Activated CD4-positive, alpha-beta T cell treated with anti-CD3 and anti-CD28 coated beads for 36 hours (primary cell): ENCODE results near the gene WNT8A. TPM values are rescaled to one million over a fixed set of nuclear protein-coding genes. Genes with fewer than 3 reads are reported as not detected.

Experiments
- ATAC-seq: fragments of 200-7000 bp; cut with Tn5 transposase; one replicate; pipeline ENCODE4 v1.10.0; 2021; ENCODE audit warnings: mild to moderate bottlenecking, moderate library complexity
- CTCF ChIA-PET: fragments of 350-600 bp; sonication (Branson Sonifier 250); formaldehyde crosslinking; loops from one replicate; lab custom pipeline; 2021; ENCODE audit warnings: antibody characterized with exemption; lab: Charles Lee
- POLR2A ChIA-PET: fragments of 350-600 bp; sonication (Branson Sonifier 250); formaldehyde crosslinking; loops from one replicate; lab custom pipeline; 2021; ENCODE audit warnings: antibody characterized with exemption, inconsistent platforms; lab: Charles Lee
- DNase-seq: peaks from one replicate; pipeline ENCODE4 v3.0.0-alpha.2; 2020
- H3K27ac Mint-ChIP-seq: one replicate; pipeline ENCODE4 v1.8.0; 2021; ENCODE audit warnings: mixed read lengths
- H3K27me3 Mint-ChIP-seq: one replicate; pipeline ENCODE4 v1.8.0; 2021; ENCODE audit warnings: mixed read lengths
- H3K36me3 Mint-ChIP-seq: one replicate; pipeline ENCODE4 v1.8.0; 2021; ENCODE audit warnings: low read depth, mixed read lengths
- H3K4me1 Mint-ChIP-seq: one replicate; pipeline ENCODE4 v1.8.0; 2021; ENCODE audit warnings: mixed read lengths
- H3K4me3 Mint-ChIP-seq: one replicate; pipeline ENCODE4 v1.8.0; 2021; ENCODE audit warnings: mild to moderate bottlenecking, moderate library complexity, mixed read lengths
- H3K9me3 Mint-ChIP-seq: one replicate; pipeline ENCODE4 v1.8.0; 2021; ENCODE audit warnings: low read depth, mixed read lengths
- intact Hi-C, 2 experiments: fragments of 100-400 bp; cut with DNase I in 1 of 2; cut with micrococcal nuclease in 1 of 2; formaldehyde crosslinking; loops; one replicate each; pipeline versions ENCODE4 v1.14.2 to v1.15.1; 2022 to 2024; cut with DNase I, micrococcal nuclease
- total RNA-seq, 2 experiments: library from RNA; stranded (reverse); gene quantifications; one replicate each; pipeline ENCODE4 v1.2.3, GENCODE V29; 2021

The WNT8A gene
- total RNA-seq, 2 experiments from 2014 or later, result not detected

DNA sequence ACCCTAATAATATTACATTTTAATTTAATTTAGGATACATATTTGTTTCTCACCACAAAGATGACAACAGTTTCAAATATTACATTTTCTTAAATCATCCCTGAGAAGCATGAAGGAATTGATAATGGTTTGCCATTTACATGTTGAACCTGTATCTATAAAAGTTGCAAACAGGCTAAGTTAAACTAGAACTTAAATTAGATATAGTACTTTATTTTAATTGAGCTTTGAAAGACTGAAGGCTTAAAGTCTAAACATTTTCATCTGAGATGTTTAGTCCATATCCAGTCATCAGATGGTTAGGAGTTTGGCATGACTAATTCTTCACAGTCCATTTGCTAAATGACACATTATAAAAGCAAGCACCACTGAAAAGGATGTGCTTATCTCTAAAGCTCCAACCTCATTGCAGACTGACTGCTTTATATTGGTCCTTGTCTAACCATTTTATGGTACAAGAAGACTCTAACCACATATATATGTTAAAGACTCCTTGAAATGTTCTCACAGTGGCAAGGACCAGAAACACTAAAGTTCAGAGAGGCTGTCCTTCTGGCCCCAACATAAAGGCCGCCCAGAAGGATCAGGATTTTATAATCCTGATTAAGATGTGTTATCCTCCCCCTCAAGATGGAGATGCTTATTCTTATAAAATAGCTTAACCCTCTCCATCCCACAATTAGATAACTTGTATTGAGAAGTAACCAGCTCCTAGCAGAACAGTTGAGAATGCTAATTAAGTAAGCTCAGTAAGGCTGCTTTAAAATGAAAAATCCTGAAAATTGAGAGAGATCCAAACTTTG, 25.8 kb downstream of the WNT8A start:
- DNase-seq (no peak), ATAC-seq (peak; percentile 47)
- ChIA-PET POLR2A (no interaction called here), CTCF (interaction anchor here (0.6 to 1.6 kb wide), 6 partner anchors 15 to 561 kb away, joined by 3 to 4 read pairs (median 3); no protein-coding TSS in a partner anchor)
- H3K27me3 Mint-ChIP-seq, result no peaks in the 10 kb centered on the region
- H3K36me3 Mint-ChIP-seq, result no peaks in the 10 kb centered on the region
- no peak overlapping the region for H3K27ac Mint-ChIP-seq
- no peaks in the 10 kb centered on the region for H3K4me1 Mint-ChIP-seq
- H3K4me3 Mint-ChIP-seq, result no peak overlapping the region
- no peaks in the 10 kb centered on the region for H3K9me3 Mint-ChIP-seq
- intact Hi-C loops, result no loop called here

DNA sequence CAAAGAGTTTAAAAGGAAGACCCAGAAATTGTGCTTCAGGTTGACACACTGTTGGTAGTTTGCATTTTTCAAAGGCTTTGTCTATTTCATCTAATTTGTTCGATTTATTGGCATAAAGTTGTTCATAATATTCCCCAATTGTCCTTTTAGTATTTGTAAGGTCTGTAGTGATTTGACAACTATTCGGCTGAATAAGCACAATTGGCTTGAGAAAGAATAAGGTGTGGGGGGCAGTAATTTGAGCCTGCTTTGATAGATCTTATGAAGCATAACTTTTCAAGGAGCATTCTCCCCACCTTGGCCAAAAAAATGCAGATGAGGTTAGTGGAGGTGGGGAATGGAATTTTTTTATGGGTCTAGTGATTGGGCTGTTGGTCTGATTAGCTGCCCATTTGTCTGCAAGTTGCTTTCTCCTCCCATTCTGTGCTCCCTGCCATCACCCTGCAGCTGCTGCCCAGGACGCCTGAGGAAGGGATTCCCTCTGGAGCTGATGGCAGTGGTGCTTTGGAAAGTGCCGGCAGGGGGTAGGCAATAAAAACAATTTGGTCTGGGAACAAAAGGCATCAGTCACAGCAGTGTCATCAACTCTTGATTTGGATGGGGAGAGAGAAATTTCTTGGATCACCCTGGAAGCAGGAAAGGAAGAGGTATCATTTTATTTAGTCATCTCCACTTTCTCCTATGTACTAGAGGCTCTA, 26.6 kb downstream of the WNT8A start:
- Mint-ChIP-seq H3K27me3 (no peaks in the 10 kb centered on the region), H3K9me3 (no peaks in the 10 kb centered on the region), H3K4me3 (no peak overlapping the region), H3K36me3 (no peaks in the 10 kb centered on the region), H3K4me1 (no peaks in the 10 kb centered on the region), H3K27ac (no peak overlapping the region)
- ChIA-PET CTCF (interaction anchor here (0.6 to 1.6 kb wide), 4 partner anchors 14 to 562 kb away, joined by 3 to 4 read pairs (median 4); no protein-coding TSS in a partner anchor), POLR2A (no interaction called here)
- no peak for ATAC-seq
- DNase-seq, result no peak
- intact Hi-C loops, result no loop called here

DNA sequence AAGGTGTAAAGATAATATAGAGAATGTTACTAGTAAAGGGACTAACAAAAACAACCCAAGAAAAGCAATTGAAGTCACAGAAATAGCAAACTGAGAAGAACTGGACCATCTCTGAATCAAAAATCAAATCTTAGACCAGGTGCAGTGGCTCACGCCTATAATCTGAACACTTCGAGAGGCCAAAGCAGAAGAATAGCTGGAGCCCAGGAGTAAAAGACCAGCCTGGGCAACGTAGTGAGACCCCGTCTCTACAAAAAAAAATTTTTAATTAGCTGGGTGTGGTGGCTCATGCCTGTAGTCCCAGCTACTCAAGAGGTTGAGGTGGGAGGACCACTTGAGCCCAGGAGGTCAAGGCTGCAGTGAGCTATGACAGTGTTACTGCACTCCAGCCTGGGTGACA, 27.3 kb downstream of the WNT8A start:
- Mint-ChIP-seq H3K27ac (no peak overlapping the region), H3K4me1 (no peaks in the 10 kb centered on the region), H3K27me3 (no peaks in the 10 kb centered on the region), H3K9me3 (no peaks in the 10 kb centered on the region), H3K36me3 (no peaks in the 10 kb centered on the region), H3K4me3 (no peak overlapping the region)
- POLR2A ChIA-PET, result no interaction called here
- ATAC-seq (no peak), DNase-seq (no peak)
- CTCF ChIA-PET, result interaction anchor here (0.7 to 1.6 kb wide), 4 partner anchors 8 to 482 kb away, joined by 3 to 4 read pairs (median 4); no protein-coding TSS in a partner anchor
- intact Hi-C loops, result no loop called here

DNA sequence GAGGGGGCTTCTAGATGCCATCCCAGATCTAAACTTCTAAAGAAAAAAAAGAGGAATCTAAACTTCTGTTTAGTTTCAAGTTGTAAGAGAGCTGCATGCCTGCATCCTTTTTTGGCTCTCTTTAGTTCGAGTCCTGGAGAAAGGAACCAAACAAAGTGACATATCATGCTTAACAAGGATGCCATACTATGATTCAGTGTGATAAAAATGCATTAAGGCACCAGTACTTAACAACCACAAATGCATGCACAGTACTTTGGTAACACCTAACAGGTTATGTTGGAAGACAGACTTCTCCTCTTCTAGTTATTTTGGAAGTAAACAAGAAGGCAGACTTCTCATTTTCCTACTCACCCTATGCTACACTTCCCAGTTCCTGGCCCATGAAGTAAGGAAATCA, 28.1 kb downstream of the WNT8A start:
- ATAC-seq (no peak), DNase-seq (no peak)
- CTCF ChIA-PET, result interaction anchor here (1.1 kb wide), 2 partner anchors 9 to 482 kb away, joined by 3 to 4 read pairs; no protein-coding TSS in a partner anchor
- Mint-ChIP-seq H3K36me3 (no peaks in the 10 kb centered on the region), H3K27ac (no peak overlapping the region), H3K4me1 (no peaks in the 10 kb centered on the region), H3K4me3 (no peak overlapping the region), H3K9me3 (peaks cover 2% of the 10 kb centered on the region), H3K27me3 (no peaks in the 10 kb centered on the region)
- intact Hi-C loops, result no loop called here
- POLR2A ChIA-PET, result no interaction called here

DNA sequence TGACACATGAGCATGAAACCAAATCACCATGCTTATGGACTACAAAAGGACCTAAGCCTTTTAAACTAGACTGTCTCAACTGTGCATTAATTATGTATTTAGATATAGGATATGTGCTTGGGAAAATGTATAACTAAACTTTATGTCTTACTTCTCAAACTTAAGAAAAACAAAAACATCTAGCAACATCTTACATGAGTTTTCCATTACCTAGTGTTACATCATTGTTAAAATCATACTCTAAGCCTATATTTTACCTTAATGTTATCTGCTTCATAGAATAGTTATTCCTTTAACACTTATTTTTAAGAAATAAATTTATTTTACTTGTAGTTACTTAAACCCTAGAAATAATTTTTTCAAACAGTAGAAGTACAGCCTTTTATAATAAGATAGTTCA, 31.4 kb downstream of the WNT8A start:
- H3K4me1 Mint-ChIP-seq, result no peaks in the 10 kb centered on the region
- ChIA-PET CTCF (no interaction called here), POLR2A (no interaction called here)
- intact Hi-C loops, result no loop called here
- H3K36me3 Mint-ChIP-seq, result no peaks in the 10 kb centered on the region
- no peak for ATAC-seq
- DNase-seq, result no peak
- H3K4me3 Mint-ChIP-seq, result no peak overlapping the region
- no peaks in the 10 kb centered on the region for H3K27me3 Mint-ChIP-seq
- no peak overlapping the region for H3K27ac Mint-ChIP-seq
- peaks cover 2% of the 10 kb centered on the region for H3K9me3 Mint-ChIP-seq

DNA sequence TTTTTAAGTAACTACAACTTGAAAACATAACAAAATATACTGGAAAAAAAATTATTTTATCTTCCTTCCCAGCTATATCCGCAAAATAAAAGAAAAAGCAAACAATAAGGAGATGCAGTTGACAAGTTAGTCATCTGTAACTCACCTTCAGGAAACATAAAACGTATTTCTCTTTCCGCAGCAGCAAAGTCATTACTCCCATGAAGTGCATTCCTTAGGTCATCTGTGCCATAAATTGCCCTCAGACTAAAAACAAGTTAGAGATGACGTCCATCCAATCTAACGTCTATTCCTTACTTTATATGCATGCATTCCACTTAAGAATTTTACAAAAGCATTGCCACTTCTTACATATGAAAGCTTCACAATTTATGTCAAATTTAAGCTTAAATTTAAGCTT, 44.5 kb downstream of the WNT8A start:
- ChIA-PET CTCF (interaction anchor here (0.7 to 8.1 kb wide), 4 partner anchors 18 to 499 kb away, joined by 3 to 127 read pairs (median 4); no protein-coding TSS in a partner anchor), POLR2A (no interaction called here)
- intact Hi-C loops, result no loop called here
- H3K9me3 Mint-ChIP-seq, result no peaks in the 10 kb centered on the region
- no peak for DNase-seq
- H3K27me3 Mint-ChIP-seq, result no peaks in the 10 kb centered on the region
- H3K27ac Mint-ChIP-seq, result no peak overlapping the region
- H3K36me3 Mint-ChIP-seq, result no peaks in the 10 kb centered on the region
- ATAC-seq, result no peak
- no peak overlapping the region for H3K4me3 Mint-ChIP-seq
- H3K4me1 Mint-ChIP-seq, result peaks cover 2% of the 10 kb centered on the region

- ATAC-seq (no peak), DNase-seq (no peak)
- Mint-ChIP-seq H3K4me1 (peaks cover 3% of the 10 kb centered on the region), H3K27me3 (peaks cover 2% of the 10 kb centered on the region), H3K4me3 (no peak overlapping the region), H3K9me3 (no peaks in the 10 kb centered on the region), H3K27ac (no peak overlapping the region), H3K36me3 (no peaks in the 10 kb centered on the region)
- ChIA-PET CTCF (interaction anchor here (1.2 to 8.1 kb wide), 5 partner anchors 19 to 351 kb away, joined by 3 to 127 read pairs (median 4); no protein-coding TSS in a partner anchor), POLR2A (no interaction called here)
- intact Hi-C loops, result no loop called here
Measured at GRCh38 chr5:138129347-138129746, 45.5 kb downstream of the WNT8A start.

GRCh38 chr5:138132543-138132942, 48.7 kb downstream of the WNT8A start:
- ATAC-seq (no peak), DNase-seq (no peak)
- Mint-ChIP-seq H3K4me3 (peak overlapping the region; percentile 68), H3K27me3 (peaks cover 2% of the 10 kb centered on the region), H3K27ac (no peak overlapping the region), H3K36me3 (no peaks in the 10 kb centered on the region), H3K4me1 (peaks cover 3% of the 10 kb centered on the region), H3K9me3 (no peaks in the 10 kb centered on the region)
- CTCF ChIA-PET, result interaction anchor here (0.6 to 8.1 kb wide), 20 partner anchors 8 to 503 kb away, joined by 3 to 127 read pairs (median 5); partner anchors contain the start of gene FAM13B
- intact Hi-C loops, result loop anchor here in 1 of 2 experiments (10.0 kb wide), 1 partner anchor 498 kb away; no protein-coding TSS in a partner anchor
- POLR2A ChIA-PET, result interaction anchor here (0.6 kb wide), 1 partner anchor 372 kb away, joined by 3 read pairs; no protein-coding TSS in a partner anchor

- ATAC-seq, result peak; percentile 30
- ChIA-PET POLR2A (no interaction called here), CTCF (interaction anchor here (0.6 to 2.0 kb wide), 6 partner anchors 9 to 103 kb away, joined by 3 to 9 read pairs (median 4); no protein-coding TSS in a partner anchor)
Measured at GRCh38 chr5:138138949-138139780, 55.3 kb downstream of the WNT8A start, which contains the start of gene NME5. NME5 (minus strand) TSS chr5:138139428; CDS start chr5:138138780, 648 bp downstream.

DNA sequence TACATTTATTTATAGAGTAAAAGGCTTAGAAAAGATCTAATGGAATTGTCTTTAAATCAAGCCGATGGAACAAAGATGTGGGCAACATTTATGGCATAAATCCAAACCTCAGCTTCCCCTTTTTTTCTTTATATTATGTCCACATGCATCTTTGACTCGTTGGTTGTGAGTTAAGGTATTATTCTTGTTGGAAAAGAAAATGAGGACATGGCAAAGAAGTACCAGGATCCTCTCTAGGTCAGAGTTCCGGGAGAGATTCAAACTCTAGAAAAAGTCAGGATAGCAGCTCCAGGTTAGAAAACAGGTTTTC, 55.9 kb downstream of the WNT8A start:
- no peak overlapping the region for H3K27ac Mint-ChIP-seq
- H3K4me3 Mint-ChIP-seq, result no peak overlapping the region
- H3K4me1 Mint-ChIP-seq, result peaks cover 3% of the 10 kb centered on the region
- no peak for ATAC-seq
- DNase-seq, result no peak
- H3K36me3 Mint-ChIP-seq, result no peaks in the 10 kb centered on the region
- H3K27me3 Mint-ChIP-seq, result peaks cover 4% of the 10 kb centered on the region
- no peaks in the 10 kb centered on the region for H3K9me3 Mint-ChIP-seq
- intact Hi-C loops, result loop anchor here in 1 of 2 experiments (10.0 kb wide), 1 partner anchor 505 kb away; no protein-coding TSS in a partner anchor
- ChIA-PET POLR2A (no interaction called here), CTCF (interaction anchor here (1.1 to 2.0 kb wide), 4 partner anchors 9 to 103 kb away, joined by 3 to 9 read pairs (median 5); no protein-coding TSS in a partner anchor)

More at GRCh38 chr5:138138949-138139780, 55.3 kb downstream of the WNT8A start, which contains the start of gene NME5:
- H3K27me3 Mint-ChIP-seq, result peaks cover 4% of the 10 kb centered on the region
- H3K36me3 Mint-ChIP-seq, result no peaks in the 10 kb centered on the region
- DNase-seq, result peak; percentile 30
- H3K9me3 Mint-ChIP-seq, result no peaks in the 10 kb centered on the region
- intact Hi-C loops, result loop anchor here in 1 of 2 experiments (10.0 kb wide), 1 partner anchor 504 kb away; no protein-coding TSS in a partner anchor
- no peak within 1 kb of the TSS for H3K27ac Mint-ChIP-seq
- H3K4me3 Mint-ChIP-seq, result no peak within 1 kb of the TSS
- peaks cover 3% of the 10 kb centered on the region for H3K4me1 Mint-ChIP-seq
